MCF 10A (cell line): ENCODE results near the gene PLK5. TPM values are rescaled to one million over a fixed set of nuclear protein-coding genes. Genes with fewer than 3 reads are reported as not detected.

Experiments
- BruUV-seq: library from RNA; stranded (reverse); fragments of 400-500 nt; replicated peaks from 2 replicates; lab custom pipeline; 2021; lab: Mats Ljungman, UMichigan
- CTCF ChIA-PET: fragments of 300-600 bp; sonication (Branson Sonifier 250); formaldehyde crosslinking; extraction: SDS; loops from one replicate; lab custom pipeline; 2021; ENCODE audit warnings: antibody characterized with exemption, inconsistent platforms; lab: Yijun Ruan, JAX
- POLR2A ChIA-PET: fragments of 300-600, 350-650 bp; sonication (Branson Sonifier 250); formaldehyde crosslinking; extraction: SDS; loops from one replicate; lab custom pipeline; 2020; ENCODE audit warnings: antibody characterized with exemption, inconsistent platforms; lab: Yijun Ruan, JAX
- DNase-seq: peaks from one replicate; pipeline ENCODE4 v3.0.0-alpha.2; 2018; ENCODE audit not compliant: unreplicated experiment
- H3K27ac Mint-ChIP-seq: one replicate; pipeline ENCODE4 v1.8.0; 2022; ENCODE audit warnings: mild to moderate bottlenecking, low read depth, mixed read lengths; ENCODE audit not compliant: unreplicated experiment
- H3K27me3 Mint-ChIP-seq: one replicate; pipeline ENCODE4 v1.8.0; 2022; ENCODE audit warnings: mixed read lengths; ENCODE audit not compliant: insufficient read depth, unreplicated experiment
- H3K36me3 Mint-ChIP-seq: one replicate; pipeline ENCODE4 v1.8.0; 2022; ENCODE audit warnings: mild to moderate bottlenecking, moderate library complexity, mixed read lengths; ENCODE audit not compliant: insufficient read depth, unreplicated experiment
- H3K4me1 Mint-ChIP-seq: one replicate; pipeline ENCODE4 v1.8.0; 2022; ENCODE audit warnings: mixed read lengths; ENCODE audit not compliant: insufficient read depth, unreplicated experiment
- H3K4me3 Mint-ChIP-seq: one replicate; pipeline ENCODE4 v1.8.0; 2022; ENCODE audit warnings: mild to moderate bottlenecking, moderate library complexity, mixed read lengths; ENCODE audit not compliant: unreplicated experiment
- H3K9me3 Mint-ChIP-seq: one replicate; pipeline ENCODE4 v1.8.0; 2022; ENCODE audit warnings: mixed read lengths; ENCODE audit not compliant: unreplicated experiment
- CTCF ChIP-seq: fragments of 200-600 bp; IDR thresholded peaks from one replicate; pipeline ENCODE4 v1.8.0; 2022; ENCODE audit warnings: antibody characterized with exemption, mild to moderate bottlenecking; ENCODE audit not compliant: unreplicated experiment
- intact Hi-C: fragments of 100-400 bp; cut with micrococcal nuclease; formaldehyde crosslinking; loops from 2 replicates; pipeline ENCODE4 v1.14.1; 2022
- total RNA-seq: library from RNA; stranded (reverse); gene quantifications from 2 replicates; pipeline ENCODE4 v1.2.3, GENCODE V29; 2022

Gene PLK5
- total RNA-seq, 1 experiment from 2014 or later: 0.21 TPM

- Mint-ChIP-seq H3K4me3 (no peak overlapping the region), H3K4me1 (no peaks in the 10 kb centered on the region), H3K27ac (no peak overlapping the region), H3K36me3 (peaks cover 4% of the 10 kb centered on the region), H3K27me3 (peaks cover 17% of the 10 kb centered on the region), H3K9me3 (no peaks in the 10 kb centered on the region)
- ChIA-PET CTCF (interaction anchor here (0.5 kb wide), 1 partner anchor 34 kb away, joined by 3 read pairs; no protein-coding TSS in a partner anchor), POLR2A (interaction anchor here (0.7 to 3.7 kb wide), 6 partner anchors 20 to 84 kb away, joined by 3 to 17 read pairs (median 4); partner anchors contain the start of genes MBD3, REEP6 and UQCR11)
- TF ChIP-seq CTCF: no peak
- BruUV-seq: no TSS peak
- intact Hi-C loops: no loop called here
- DNase-seq: no peak
Observed at GRCh38 chr19:1567848-1568227, 44.0 kb downstream of the PLK5 start.

- peaks cover 4% of the 10 kb centered on the region for H3K36me3 Mint-ChIP-seq
- no peaks in the 10 kb centered on the region for H3K4me1 Mint-ChIP-seq
- no peak within 1 kb of the TSS for H3K27ac Mint-ChIP-seq
- peak; percentile 79 for DNase-seq
- no peaks in the 10 kb centered on the region for H3K9me3 Mint-ChIP-seq
- H3K4me3 Mint-ChIP-seq: peak within 1 kb of the TSS; percentile 65
- no peak for TF ChIP-seq CTCF
- BruUV-seq: no TSS peak
- intact Hi-C loops: no loop called here
- CTCF ChIA-PET: interaction anchor here (0.5 kb wide), 1 partner anchor 33 kb away, joined by 3 read pairs; no protein-coding TSS in a partner anchor
- H3K27me3 Mint-ChIP-seq: peaks cover 17% of the 10 kb centered on the region
- POLR2A ChIA-PET: interaction anchor here (0.7 to 1.0 kb wide), 2 partner anchors 23 to 26 kb away, joined by 3 to 4 read pairs; no protein-coding TSS in a partner anchor
Observed at GRCh38 chr19:1568320-1569019, 44.6 kb downstream of the PLK5 start, which contains the start of gene MEX3D. MEX3D (minus strand) TSS chr19:1568325; CDS start chr19:1568058, 267 bp downstream.

- H3K9me3 Mint-ChIP-seq: no peaks in the 10 kb centered on the region
- DNase-seq: no peak
- intact Hi-C loops: no loop called here
- H3K27me3 Mint-ChIP-seq: peaks cover 17% of the 10 kb centered on the region
- ChIA-PET POLR2A (interaction anchor here (0.6 kb wide), 1 partner anchor 204 kb away, joined by 3 read pairs; no protein-coding TSS in a partner anchor), CTCF (interaction anchor here (0.7 to 1.1 kb wide), 2 partner anchors 21 to 24 kb away, joined by 3 read pairs; no protein-coding TSS in a partner anchor)
- H3K4me3 Mint-ChIP-seq: no peak overlapping the region
- BruUV-seq: no TSS peak
- TF ChIP-seq CTCF: no peak
- H3K36me3 Mint-ChIP-seq: peaks cover 12% of the 10 kb centered on the region
- H3K27ac Mint-ChIP-seq: no peak overlapping the region
- H3K4me1 Mint-ChIP-seq: no peaks in the 10 kb centered on the region
Observed at GRCh38 chr19:1569997-1570396, 46.1 kb downstream of the PLK5 start.

- CTCF ChIA-PET: interaction anchor here (0.7 to 1.1 kb wide), 2 partner anchors 20 to 25 kb away, joined by 3 read pairs; no protein-coding TSS in a partner anchor
- no TSS peak for BruUV-seq
- no peak overlapping the region for H3K4me3 Mint-ChIP-seq
- no peak for DNase-seq
- no peak overlapping the region for H3K27ac Mint-ChIP-seq
- no peaks in the 10 kb centered on the region for H3K4me1 Mint-ChIP-seq
- H3K9me3 Mint-ChIP-seq: no peaks in the 10 kb centered on the region
- peaks cover 17% of the 10 kb centered on the region for H3K27me3 Mint-ChIP-seq
- no peak for TF ChIP-seq CTCF
- POLR2A ChIA-PET: no interaction called here
- intact Hi-C loops: no loop called here
- peaks cover 16% of the 10 kb centered on the region for H3K36me3 Mint-ChIP-seq
Observed at GRCh38 chr19:1570836-1571235, 47.0 kb downstream of the PLK5 start.
